HEK293 (cell line): ENCODE data around the gene ITGA8.

Experiments
- EGR2 ChIP-seq: fragments of 450-650 bp; formaldehyde crosslinking; IDR thresholded peaks from 2 replicates; pipeline ENCODE4 v1.5.1; 2016; ENCODE audit warnings: low read depth, missing biosample characterization, missing genetic modification characterization
- KLF10 ChIP-seq: fragments of 450-650 bp; IDR thresholded peaks from 2 replicates; pipeline ENCODE4 v1.5.1; 2018; ENCODE audit warnings: missing biosample characterization, mild to moderate bottlenecking, missing genetic modification characterization
- REST ChIP-seq: fragments of 450-650 bp; formaldehyde crosslinking; IDR thresholded peaks from 2 replicates; pipeline ENCODE4 v1.5.1; 2016; ENCODE audit warnings: missing biosample characterization, missing genetic modification characterization
- ZBTB26 ChIP-seq: fragments of 450-650 bp; formaldehyde crosslinking; optimal IDR thresholded peaks from 2 replicates; pipeline ENCODE3; 2016; ENCODE audit warnings: missing biosample characterization, mild to moderate bottlenecking, missing genetic modification characterization
- ZNF121 ChIP-seq: fragments of 450-650 bp; formaldehyde crosslinking; IDR thresholded peaks from 2 replicates; pipeline ENCODE4 v1.5.1; 2016; ENCODE audit warnings: missing biosample characterization, missing genetic modification characterization
- ZNF157 ChIP-seq: fragments of 450-650 bp; formaldehyde crosslinking; IDR thresholded peaks from 2 replicates; pipeline ENCODE4 v1.5.1; 2016; ENCODE audit warnings: missing biosample characterization, missing genetic modification characterization
- ZNF221 ChIP-seq: fragments of 450-650 bp; formaldehyde crosslinking; IDR thresholded peaks from 2 replicates; pipeline ENCODE4 v1.5.1; 2017; ENCODE audit warnings: missing biosample characterization, missing genetic modification characterization, borderline replicate concordance
- ZNF24 ChIP-seq: fragments of 450-650 bp; formaldehyde crosslinking; IDR thresholded peaks from 2 replicates; pipeline ENCODE4 v1.5.1; 2016; ENCODE audit warnings: missing biosample characterization, missing genetic modification characterization
- ZNF354C ChIP-seq: fragments of 450-650 bp; formaldehyde crosslinking; IDR thresholded peaks from 2 replicates; pipeline ENCODE4 v1.5.1; 2016; ENCODE audit warnings: missing biosample characterization, missing genetic modification characterization, low read depth, borderline replicate concordance
- ZNF510 ChIP-seq: fragments of 450-650 bp; formaldehyde crosslinking; IDR thresholded peaks from 2 replicates; pipeline ENCODE4 v1.5.1; 2018; ENCODE audit warnings: mild to moderate bottlenecking, missing genetic modification characterization, missing biosample characterization; ENCODE audit not compliant: insufficient replicate concordance
- ZNF530 ChIP-seq: fragments of 450-650 bp; formaldehyde crosslinking; IDR thresholded peaks from 2 replicates; pipeline ENCODE4 v1.5.1; 2016; ENCODE audit warnings: low read depth, missing biosample characterization, missing genetic modification characterization
- ZNF830 ChIP-seq: fragments of 450-650 bp; IDR thresholded peaks from 2 replicates; pipeline ENCODE4 v1.5.0; 2018; ENCODE audit warnings: missing biosample characterization, missing genetic modification characterization, low read depth, mild to moderate bottlenecking, moderate library complexity
- ZSCAN30 ChIP-seq: fragments of 450-650 bp; IDR thresholded peaks from 2 replicates; pipeline ENCODE4 v1.5.1; 2018; ENCODE audit warnings: missing biosample characterization, mild to moderate bottlenecking, missing genetic modification characterization, moderate library complexity
- TF ChIP-seq, protein P1 (sequence below): fragments of 450-650 bp; formaldehyde crosslinking; IDR thresholded peaks from 2 replicates; pipeline ENCODE4 v1.5.1; 2016; ENCODE audit warnings: missing biosample characterization, missing genetic modification characterization

DNA sequence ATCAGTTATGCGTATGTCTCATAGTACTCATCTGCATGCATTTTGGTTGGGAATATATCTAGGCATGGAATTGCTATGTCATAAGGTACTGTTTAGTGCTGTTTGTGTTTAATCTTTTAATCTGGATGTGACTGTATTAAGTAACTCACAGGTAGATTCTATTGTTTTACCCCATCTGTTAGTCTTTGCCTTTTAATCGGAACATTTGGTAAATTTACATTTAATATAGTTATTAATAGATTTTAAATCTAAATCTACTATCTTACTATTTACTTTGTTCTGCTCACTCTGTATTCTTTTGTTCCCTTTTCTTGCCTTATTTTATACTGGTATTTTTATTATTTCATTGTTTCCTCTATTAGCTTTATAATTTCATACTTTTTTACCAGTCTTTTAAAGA lies 10.6 kb upstream of the ITGA8 start:
- TF ChIP-seq, protein P1, sequence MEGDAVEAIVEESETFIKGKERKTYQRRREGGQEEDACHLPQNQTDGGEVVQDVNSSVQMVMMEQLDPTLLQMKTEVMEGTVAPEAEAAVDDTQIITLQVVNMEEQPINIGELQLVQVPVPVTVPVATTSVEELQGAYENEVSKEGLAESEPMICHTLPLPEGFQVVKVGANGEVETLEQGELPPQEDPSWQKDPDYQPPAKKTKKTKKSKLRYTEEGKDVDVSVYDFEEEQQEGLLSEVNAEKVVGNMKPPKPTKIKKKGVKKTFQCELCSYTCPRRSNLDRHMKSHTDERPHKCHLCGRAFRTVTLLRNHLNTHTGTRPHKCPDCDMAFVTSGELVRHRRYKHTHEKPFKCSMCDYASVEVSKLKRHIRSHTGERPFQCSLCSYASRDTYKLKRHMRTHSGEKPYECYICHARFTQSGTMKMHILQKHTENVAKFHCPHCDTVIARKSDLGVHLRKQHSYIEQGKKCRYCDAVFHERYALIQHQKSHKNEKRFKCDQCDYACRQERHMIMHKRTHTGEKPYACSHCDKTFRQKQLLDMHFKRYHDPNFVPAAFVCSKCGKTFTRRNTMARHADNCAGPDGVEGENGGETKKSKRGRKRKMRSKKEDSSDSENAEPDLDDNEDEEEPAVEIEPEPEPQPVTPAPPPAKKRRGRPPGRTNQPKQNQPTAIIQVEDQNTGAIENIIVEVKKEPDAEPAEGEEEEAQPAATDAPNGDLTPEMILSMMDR (tag by site-specific recombination), result no peak
- TF ChIP-seq REST (tag by site-specific recombination) (no peak), ZNF530 (no peak), ZNF121 (no peak), ZNF354C (tag by site-specific recombination) (no peak), ZNF510 (tag by site-specific recombination) (no peak), ZNF157 (no peak), ZNF24 (tag by site-specific recombination) (no peak), ZBTB26 (tag by site-specific recombination) (no peak), ZNF221 (no peak), EGR2 (tag by site-specific recombination) (no peak), ZNF830 (tag by site-specific recombination) (no peak), ZSCAN30 (tag by site-specific recombination) (no peak), KLF10 (tag by site-specific recombination) (no peak)
